SIG-M5 (cell line): ENCODE data around the gene FOXC2.

ENCODE experiments used
- DNase-seq: peaks from one replicate; lab custom pipeline; 2025; lab: John Stamatoyannopoulos, UW

FOXC2 gene

DNA sequence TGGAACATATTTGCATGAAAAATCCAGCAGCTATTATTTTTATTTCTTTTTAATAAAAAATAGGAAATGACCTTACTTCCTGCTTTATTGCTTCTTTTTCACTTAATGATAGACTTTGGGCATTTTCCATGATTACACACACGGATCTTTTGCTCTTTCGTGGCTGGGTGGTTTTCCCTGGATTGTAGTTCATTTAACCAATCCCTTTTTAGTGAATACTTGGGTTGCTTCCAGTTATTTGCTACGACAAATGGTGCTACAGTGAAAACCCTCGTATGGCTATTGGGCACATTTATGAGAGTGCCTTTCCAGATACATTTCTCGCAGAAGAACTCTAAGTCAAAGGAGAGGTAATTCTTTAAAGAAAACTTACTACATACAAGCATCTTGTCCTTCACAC lies 50.3 kb downstream of the FOXC2 start:
- DNase-seq, result no peak

DNA sequence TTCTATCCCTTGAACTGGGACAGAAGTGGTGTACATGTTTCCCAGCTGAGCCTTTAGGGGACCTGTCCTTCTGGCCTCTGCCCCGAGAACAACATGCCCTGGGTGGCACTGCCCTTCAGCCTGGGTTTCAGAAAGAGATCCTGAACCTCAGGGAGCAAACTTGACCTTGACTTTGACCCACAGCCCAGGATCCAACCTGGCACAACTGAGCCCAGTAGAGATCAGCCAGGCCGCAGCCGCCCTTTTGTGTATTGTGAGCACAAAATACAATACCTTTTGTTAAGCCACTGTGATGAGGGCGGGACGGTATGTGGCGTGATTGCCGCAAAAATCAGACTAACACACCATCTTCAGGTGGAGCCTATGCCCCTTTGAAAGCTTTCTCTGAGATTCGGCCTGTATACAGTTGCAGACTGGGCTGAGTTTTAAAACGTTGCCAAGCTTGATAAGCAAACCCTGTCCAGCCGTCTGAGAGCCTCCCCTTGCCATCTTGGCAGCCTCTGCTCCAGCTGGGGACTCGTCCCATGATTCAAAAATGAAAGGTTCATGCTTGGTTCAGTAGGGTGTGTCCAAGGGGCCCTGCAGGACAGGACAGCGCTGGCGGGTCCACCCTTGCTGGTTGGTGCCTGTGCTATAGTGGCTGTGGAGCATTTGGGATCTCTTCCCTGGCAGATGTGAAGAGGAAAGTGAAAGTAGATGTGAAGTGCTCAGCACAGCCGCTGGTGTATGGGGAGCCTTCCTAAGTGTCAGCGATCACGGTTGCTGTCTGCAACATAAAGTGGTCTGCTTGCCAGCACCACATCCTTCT lies 52.0 kb downstream of the FOXC2 start:
- no peak for DNase-seq
